ENCODE results near the gene KLHL34.

DNA sequence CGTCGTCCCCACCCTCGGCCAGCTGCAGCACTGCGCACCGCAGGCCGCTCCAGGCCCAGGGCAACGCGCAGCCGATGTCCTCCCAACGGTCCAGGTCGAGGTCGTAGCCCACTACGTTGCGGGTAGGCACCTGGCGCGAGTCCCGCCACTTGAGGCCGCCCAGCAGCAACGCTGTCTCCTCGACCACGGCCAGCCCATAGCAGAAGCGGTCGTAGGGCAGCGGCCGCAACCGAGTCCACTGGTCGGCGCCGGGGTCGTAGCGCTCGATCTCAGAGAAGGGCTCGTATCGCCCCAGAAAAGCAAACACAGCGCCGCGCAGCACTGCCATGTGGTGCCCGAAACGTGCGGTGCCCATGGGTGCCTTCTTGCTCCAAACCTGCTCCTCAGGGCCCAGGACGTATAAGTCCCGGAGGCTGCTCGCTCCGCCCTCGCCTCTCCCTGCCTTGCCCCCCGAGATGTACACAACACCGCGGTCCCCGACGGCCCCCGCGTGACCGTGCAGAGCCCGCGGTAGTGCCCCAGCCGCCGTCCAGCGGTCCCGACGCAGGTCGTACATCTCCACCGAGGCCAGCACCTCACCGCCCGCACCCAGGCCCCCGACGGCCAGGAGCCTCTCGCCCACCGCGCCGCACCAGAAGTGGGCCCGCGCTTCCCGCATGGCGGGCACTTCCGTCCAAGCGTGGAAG is 2.1 kb downstream of the KLHL34 start:
- TF ChIP-seq POLR2AphosphoS5 (IDR thresholded peaks at IDR 0.05) (no peak), POLR2A (IDR thresholded peaks at IDR 0.05) (no peak)
- TF ChIP-seq, protein P1, sequence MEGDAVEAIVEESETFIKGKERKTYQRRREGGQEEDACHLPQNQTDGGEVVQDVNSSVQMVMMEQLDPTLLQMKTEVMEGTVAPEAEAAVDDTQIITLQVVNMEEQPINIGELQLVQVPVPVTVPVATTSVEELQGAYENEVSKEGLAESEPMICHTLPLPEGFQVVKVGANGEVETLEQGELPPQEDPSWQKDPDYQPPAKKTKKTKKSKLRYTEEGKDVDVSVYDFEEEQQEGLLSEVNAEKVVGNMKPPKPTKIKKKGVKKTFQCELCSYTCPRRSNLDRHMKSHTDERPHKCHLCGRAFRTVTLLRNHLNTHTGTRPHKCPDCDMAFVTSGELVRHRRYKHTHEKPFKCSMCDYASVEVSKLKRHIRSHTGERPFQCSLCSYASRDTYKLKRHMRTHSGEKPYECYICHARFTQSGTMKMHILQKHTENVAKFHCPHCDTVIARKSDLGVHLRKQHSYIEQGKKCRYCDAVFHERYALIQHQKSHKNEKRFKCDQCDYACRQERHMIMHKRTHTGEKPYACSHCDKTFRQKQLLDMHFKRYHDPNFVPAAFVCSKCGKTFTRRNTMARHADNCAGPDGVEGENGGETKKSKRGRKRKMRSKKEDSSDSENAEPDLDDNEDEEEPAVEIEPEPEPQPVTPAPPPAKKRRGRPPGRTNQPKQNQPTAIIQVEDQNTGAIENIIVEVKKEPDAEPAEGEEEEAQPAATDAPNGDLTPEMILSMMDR (IDR thresholded peaks at IDR 0.05): no peak

Measured in breast epithelium (tissue), 3 donors.